GM19397 (cell line): ENCODE results near the gene DNAJC8.

Source experiments
- ATAC-seq: cut with Tn5 transposase; IDR thresholded peaks from one replicate; pipeline ENCODE4 v1.9.1; 2021; ENCODE audit warnings: mild to moderate bottlenecking, moderate library complexity; ENCODE audit not compliant: unreplicated experiment

The DNAJC8 gene

DNA sequence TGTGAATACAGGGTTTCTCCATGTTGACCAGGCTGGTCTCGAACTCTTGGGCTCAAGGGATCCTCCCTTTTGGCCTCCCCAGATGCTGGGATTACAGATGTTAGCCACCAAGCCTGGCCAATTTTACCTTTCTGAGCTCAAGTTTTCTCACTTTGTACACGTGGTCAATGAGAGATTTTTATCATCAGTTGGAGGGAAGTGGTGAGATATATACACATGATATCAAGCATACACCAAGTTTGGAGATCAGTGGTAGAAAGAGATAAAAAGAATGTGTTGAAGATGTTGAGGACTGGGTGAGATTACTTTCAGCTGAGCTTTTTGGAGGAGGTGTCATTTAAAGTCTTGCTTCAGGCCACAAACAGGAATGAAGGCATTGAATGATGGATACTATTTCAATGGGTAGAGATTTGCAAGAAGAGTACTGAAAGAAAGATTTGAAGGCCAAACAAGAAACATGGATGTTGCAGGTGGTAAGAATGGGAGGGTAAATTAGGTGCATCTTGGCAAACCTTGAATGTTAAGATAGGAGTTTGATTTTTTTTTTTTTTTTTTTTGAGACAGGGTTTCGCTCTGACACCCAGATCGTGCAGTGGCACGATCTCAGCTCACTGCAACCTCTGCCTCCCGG is 23.5 kb upstream of the DNAJC8 start:
- ATAC-seq, result no peak

DNA sequence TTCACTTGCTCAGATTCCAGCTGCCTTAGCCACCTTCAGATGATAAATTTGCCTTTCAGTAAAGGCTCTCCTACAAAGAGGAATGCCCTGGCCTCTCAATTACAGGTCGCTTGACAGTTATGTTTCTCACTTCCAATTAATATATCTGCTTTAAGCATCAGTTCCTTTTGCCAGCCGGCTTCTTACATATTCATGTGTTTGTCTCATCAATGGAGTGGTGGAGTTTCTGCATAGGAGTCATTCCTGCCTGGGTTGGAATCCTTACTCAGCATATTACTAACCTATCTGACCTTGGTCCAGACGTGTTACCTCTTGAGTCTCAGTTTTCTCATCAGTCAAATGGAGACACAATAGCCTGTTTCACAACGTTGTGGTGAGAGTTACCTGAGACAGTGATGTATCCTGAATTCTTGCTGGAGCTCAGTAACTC is 17.1 kb upstream of the DNAJC8 start:
- ATAC-seq, result no peak

- no peak for ATAC-seq
Observed at GRCh38 chr1:28249013-28249865, 16.4 kb upstream of the DNAJC8 start.

DNA sequence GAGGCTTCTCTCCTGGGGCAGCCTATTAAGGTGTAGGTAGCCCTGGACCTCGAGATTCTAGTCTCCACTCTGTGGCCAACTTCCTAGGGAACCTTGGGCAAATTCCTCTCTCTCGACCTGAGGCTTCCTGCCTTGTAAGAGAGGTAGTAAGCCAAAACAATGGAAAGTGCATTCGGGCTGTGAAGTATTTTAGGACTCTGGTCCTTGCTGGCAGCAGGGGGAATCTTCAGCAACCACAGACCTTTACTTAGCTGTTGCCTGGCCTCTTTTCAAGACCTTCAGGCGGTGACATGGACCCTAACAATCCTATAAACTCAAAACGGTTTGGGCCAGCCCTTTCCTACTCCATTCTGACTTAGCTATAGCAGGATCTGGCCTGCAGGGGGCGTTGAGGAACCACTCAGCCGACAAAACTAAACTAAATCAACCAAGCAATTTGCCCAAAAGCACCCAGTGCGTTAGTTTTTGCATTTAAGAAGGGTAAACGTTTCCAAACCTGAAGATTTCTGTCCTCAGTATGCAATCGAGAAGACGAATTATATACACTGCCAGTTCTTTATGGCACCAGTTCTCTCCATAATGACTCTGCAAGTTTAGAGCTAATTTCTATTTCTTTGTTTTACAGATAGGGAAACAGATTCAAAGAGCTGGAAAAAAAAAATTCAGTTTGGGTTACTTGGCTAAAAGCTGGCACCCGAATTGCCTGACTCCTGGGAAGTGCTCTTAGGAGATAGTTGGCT is 15.6 kb upstream of the DNAJC8 start:
- ATAC-seq, result no peak

DNA sequence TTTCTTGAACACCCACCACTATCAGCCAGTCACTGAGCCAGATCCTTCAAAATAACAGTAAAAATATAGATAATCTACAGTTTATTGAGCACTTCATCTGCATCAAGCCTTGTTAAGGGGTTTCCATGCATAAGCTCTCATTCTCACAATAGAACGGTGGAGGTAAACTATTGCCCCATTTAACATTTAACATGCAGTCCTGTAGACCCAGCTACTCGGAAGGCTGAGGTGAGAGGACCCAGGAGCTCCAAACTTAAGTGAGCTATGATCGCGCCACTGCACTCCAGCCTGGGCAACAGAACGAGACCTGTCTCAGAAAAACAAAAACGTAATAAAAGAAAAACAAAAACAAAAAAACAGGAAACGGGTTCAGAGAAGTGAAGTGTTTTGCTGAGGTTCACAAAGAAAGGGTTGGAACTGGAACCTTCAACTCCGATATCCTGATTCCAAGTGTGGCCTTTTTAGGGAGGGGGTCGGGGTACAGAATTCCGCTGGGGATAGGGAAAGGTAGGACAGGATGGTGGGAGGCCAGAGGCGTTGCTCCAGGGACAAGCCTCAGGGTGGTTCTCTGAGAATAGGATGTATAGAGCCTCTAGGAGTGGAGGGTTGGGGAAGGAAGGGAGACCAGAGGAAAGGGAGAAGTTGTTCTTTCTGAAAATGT is 14.9 kb upstream of the DNAJC8 start:
- ATAC-seq, result no peak

GRCh38 chr1:28246427-28246832 is 13.6 kb upstream of the DNAJC8 start:
- no peak for ATAC-seq

GRCh38 chr1:28244549-28245251 is 11.9 kb upstream of the DNAJC8 start:
- ATAC-seq, result no peak

DNA sequence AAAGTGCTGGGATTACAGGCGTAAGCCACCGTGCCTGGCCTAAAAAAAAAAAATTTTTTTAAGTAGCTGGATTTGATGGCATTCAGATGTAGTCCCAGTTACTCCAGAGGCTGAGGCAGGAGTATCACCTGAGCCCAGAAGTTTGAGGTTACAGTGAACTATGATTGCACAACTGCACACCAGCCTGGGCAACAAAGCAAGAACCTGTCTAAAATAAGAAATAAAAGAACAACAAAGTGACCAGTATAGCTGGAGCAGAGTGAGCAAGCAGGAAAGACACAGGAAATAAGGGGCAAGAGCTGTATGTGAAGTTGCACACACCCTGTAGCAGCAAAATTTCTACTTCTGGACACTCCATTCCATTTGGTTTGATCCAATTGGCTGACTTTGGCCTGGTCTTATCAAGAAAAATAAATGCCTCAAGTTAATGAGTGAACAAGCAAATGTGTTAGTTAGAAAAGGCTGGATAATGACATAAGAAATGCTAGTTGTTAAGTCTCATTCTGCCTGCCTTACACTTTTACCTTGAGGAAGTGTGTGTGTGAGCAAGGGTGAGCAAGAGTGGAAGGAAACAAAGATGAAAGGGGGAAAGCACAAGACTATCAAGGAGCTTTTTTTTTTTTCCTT is 11.0 kb upstream of the DNAJC8 start:
- no peak for ATAC-seq

DNA sequence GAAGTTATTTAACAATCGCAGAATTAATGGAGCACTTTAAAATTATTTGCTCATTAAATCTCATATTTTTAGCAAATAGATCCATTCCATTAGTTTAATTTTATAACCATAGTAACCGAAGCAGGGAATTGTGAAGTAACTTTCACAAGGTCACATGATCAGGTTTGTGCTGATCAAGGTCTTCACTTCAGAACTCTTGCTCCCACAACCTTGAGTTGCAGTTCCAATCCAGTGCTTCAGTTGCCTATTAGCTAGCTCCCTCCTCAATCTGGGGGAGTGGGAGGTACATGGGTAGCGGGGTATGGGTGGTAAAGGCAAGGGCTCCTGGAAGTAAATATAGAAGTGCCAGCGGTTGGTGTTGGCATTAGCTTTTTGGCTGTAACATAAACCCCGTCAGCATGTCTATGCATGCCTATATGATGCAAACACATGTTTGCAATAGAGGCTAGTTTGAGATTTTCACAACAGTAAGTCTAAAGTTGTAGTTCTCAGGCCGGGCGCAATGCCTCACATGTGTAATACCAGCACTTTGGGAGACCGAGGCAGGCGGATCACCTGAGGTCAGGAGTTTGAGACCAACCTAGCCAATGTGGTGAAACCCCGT is 8.9 kb upstream of the DNAJC8 start:
- no peak for ATAC-seq

GRCh38 chr1:28240024-28240423 is 7.2 kb upstream of the DNAJC8 start:
- ATAC-seq, result no peak

GRCh38 chr1:28239004-28239403 is 6.2 kb upstream of the DNAJC8 start:
- no peak for ATAC-seq

DNA sequence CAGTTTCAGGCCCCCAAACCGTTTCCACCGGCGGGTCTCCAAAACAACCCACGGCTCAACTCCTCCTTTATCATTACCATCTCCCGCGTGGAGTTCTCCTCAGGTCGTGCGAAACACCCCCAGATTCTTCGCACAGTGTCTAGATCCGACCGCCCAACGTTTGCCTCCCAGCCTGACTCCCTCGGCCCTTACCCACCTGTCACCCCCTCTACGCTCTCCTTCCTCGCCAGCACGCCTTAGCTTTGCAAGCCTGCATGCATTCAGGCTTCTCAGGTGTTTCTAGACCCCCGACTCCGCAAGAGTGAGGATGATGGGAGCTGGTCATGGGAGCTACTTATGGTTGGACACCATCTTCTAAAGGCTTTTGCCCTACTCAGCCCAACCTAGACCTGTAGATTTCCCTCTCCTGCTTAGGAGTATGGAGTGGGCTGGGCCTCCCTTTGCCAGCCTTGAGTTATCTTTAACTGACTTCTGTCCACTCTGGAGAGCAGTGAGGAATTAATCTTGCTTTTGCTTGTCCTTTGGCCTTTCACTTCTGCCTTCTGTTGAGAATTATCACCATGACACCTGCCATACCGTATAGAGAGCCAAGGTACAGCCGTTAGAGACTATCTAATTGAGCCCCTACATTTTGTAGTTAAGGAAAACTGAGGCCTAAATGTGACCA is 4.0 kb upstream of the DNAJC8 start:
- no peak for ATAC-seq

- ATAC-seq, result peak; percentile 89
Observed at GRCh38 chr1:28235755-28236655, 3.2 kb upstream of the DNAJC8 start, which contains the start of gene ATP5IF1. ATP5IF1 (plus strand) TSS chr1:28236124; CDS start chr1:28236184, 60 bp downstream.

DNA sequence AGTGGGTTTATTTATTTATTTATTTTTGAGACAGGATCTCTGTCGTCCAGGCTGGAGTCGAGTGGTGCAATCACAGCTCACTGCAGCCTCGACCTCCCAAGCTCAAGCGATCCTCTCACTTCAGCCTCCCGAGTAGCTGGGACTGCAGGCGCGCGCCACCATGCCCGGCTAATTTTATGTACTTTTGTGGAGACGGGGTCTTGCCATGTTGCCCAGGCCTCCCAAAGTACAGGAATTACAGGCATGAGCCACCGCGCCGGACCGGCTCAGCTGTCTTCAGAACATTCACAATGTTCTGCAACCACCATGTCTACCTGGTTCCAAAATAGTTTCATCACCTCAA is 406 bp upstream of the DNAJC8 start:
- ATAC-seq, result no peak

DNA sequence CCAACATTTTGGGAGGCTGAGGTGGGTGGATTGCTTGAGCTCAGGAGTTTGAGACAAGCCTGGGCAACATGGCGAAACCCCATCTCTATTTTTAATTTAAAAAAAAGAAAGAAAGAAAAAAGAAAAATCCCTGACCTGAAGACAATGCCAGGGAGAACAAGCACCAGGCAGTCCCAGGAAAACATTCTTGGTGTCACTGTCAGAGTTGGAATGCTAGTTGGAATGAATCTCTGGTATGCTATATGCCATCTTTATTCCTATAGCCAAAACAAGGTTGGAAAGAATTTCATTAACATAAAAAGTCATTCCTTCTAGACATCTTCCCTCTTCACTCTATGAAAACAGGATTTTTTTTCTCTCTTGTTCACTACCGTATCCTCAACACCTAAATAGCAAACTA is 2.8 kb downstream of the DNAJC8 start:
- no peak for ATAC-seq

GRCh38 chr1:28229089-28229488 is 3.7 kb downstream of the DNAJC8 start:
- no peak for ATAC-seq

DNA sequence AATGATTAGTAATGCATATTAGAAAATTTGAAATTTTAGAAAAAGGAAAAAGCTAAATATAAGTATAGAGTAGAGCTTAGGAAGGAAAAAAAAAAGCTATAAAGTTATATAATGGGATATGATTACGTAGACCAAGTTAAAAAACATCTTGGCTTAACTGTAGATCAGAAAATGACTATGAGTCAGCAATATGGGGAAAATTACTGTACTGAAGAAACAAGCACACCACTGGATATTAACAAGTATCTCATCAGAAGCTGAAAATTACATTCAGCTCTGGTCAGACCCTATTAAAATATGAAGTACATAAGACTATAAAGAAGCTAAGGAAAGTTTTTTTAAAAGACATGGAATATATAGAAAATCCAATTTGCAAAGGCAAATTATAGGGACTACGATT is 19.5 kb downstream of the DNAJC8 start:
- no peak for ATAC-seq

- ATAC-seq, result no peak
Observed at GRCh38 chr1:28209700-28210099, 23.1 kb downstream of the DNAJC8 start.
